Upper lobe of left lung (tissue), 6 donors: Measurements from ENCODE around the gene TXN2. TPM values are rescaled to one million over a fixed set of nuclear protein-coding genes. Genes with fewer than 3 reads are reported as not detected.
"Not testable (repeated sequence)": the region's sequence is repeated elsewhere in the genome, so short reads cannot be mapped to it uniquely, and the experiment has no call there.

Experiments used
- ATAC-seq, 2 donors: fragments of 200-7000 bp; cut with Tn5 transposase; one replicate each; pipeline ENCODE4 v1.9.1; 2022; ENCODE audit warnings: mild to moderate bottlenecking in 2 of 2, moderate library complexity in 2 of 2; ENCODE audit not compliant: low FRiP score in 2 of 2
- DNase-seq, 2 donors: peaks; one replicate each; pipeline ENCODE4 v3.0.0-alpha.2; 2019 to 2020
- H3K27ac ChIP-seq, 4 donors: fragments of 200-600 bp; sonication (generic); one replicate each; pipeline ENCODE4 v1.5.1; 2016 to 2019
- H3K27me3 ChIP-seq, 4 donors: fragments of 200-600 bp; sonication (generic); one replicate each; pipeline ENCODE4 v1.5.1; 2017 to 2019
- H3K36me3 ChIP-seq, 4 donors: fragments of 200-600 bp; sonication (generic); one replicate each; pipeline ENCODE4 v1.5.1; 2016 to 2019
- H3K4me1 ChIP-seq, 4 donors: fragments of 200-600 bp; sonication (generic); one replicate each; pipeline ENCODE4 v1.5.1; 2018 to 2019
- H3K4me3 ChIP-seq, 4 donors: fragments of 200-600 bp; sonication (generic); one replicate each; pipeline ENCODE4 v1.5.1; 2017 to 2019; ENCODE audit warnings: mild to moderate bottlenecking in 2 of 4, moderate library complexity in 1 of 4
- H3K9me3 ChIP-seq, 4 donors: fragments of 200-600 bp; sonication (generic); one replicate each; pipeline ENCODE4 v1.5.1; 2018 to 2019
- EP300 ChIP-seq, 4 donors: sonication (generic); formaldehyde crosslinking; IDR thresholded peaks; one replicate each; pipeline ENCODE4 v1.5.1; 2017; ENCODE audit warnings: antibody characterized with exemption in 4 of 4, control low read depth in 2 of 4
- POLR2A ChIP-seq, 4 donors: fragments of 450-650 bp; IDR thresholded peaks; one replicate each; pipeline ENCODE4 v1.5.1; 2016 to 2017; ENCODE audit warnings: antibody characterized with exemption in 4 of 4, mild to moderate bottlenecking in 2 of 4
- POLR2AphosphoS5 ChIP-seq, 2 donors: sonication (generic); formaldehyde crosslinking; IDR thresholded peaks; one replicate each; pipeline ENCODE4 v1.5.1; 2017; ENCODE audit warnings: antibody characterized with exemption in 2 of 2
- WGBS, 2 donors: methylation state at CpG; one replicate each; pipeline ENCODE4 v1.1.5; 2017 to 2018; 5-methylcytosine and 5-hydroxymethylcytosine counted together
- total RNA-seq, 6 donors: library from RNA; depleted of rRNA in 4 of 6; stranded (reverse); fragments of >200 nt in 4 of 6; gene quantifications; one replicate each; pipeline versions ENCODE4 v1.1.0 to v1.2.1, GENCODE V29; 2016 to 2021
- TF ChIP-seq, protein P1 (sequence below), 6 experiments: fragments of 450-650 bp in 4 of 6; fragments of 200-600 bp in 2 of 6; sonication (generic) in 2 of 6; IDR thresholded peaks; one replicate each; pipeline ENCODE4 v1.5.1; 2016 to 2019; ENCODE audit warnings: antibody characterized with exemption in 6 of 6
- donor health status: DM: no; HTN: no; CAD: no; lungs with moderate emphysema.
- donor health status: DM: no; HTN: yes; CAD: no; lungs with severe emphysema.

The TXN2 gene
- total RNA-seq, 6 donors from 2014 or later: 30.4 to 69.5 (median 53.6) TPM

DNA sequence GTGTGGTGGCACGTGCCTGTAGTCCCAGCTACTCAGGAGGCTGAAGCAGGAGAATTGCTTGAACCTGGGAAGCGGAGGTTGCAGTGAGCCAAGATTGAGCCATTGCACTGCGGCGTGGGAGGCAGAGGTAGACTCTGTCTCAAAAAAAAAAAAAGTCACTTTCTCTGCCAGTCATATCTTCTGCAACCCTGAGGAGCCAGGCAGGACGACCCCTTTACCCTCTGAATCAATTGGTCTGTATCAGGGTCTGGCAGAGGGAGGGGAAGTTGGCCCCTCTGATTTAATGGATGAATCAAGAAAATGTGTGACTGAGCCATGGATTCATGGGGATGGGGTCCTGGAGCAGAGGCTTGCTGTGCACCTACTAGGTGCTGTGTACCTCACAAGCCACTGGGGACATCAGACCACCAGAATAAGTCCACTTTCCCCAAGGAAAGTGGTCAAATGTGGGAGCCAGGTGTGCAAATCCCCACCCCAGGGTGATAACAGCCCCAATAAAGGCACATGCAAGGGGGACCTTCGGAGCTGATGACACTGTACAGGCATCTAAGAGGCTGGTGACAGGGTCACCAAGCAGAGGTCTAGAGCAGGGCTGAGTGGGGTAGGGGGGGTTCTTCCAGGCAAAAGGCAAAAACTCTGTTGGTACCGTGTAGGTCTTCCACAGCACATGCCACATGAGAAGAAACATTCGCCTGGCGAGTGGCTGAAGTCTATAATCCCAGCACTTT lies 29.0 kb downstream of the TXN2 start:
- no peak for TF ChIP-seq EP300 (IDR thresholded peaks at IDR 0.05)
- TF ChIP-seq, protein P1, sequence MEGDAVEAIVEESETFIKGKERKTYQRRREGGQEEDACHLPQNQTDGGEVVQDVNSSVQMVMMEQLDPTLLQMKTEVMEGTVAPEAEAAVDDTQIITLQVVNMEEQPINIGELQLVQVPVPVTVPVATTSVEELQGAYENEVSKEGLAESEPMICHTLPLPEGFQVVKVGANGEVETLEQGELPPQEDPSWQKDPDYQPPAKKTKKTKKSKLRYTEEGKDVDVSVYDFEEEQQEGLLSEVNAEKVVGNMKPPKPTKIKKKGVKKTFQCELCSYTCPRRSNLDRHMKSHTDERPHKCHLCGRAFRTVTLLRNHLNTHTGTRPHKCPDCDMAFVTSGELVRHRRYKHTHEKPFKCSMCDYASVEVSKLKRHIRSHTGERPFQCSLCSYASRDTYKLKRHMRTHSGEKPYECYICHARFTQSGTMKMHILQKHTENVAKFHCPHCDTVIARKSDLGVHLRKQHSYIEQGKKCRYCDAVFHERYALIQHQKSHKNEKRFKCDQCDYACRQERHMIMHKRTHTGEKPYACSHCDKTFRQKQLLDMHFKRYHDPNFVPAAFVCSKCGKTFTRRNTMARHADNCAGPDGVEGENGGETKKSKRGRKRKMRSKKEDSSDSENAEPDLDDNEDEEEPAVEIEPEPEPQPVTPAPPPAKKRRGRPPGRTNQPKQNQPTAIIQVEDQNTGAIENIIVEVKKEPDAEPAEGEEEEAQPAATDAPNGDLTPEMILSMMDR (IDR thresholded peaks at IDR 0.05): peak in 1 of 6 experiments; percentile 7
- H3K9me3 ChIP-seq: no peaks in the 10 kb centered on the region
- H3K27ac ChIP-seq: peak overlapping the region; percentile 89 to 96 (median 94)
- ATAC-seq: no peak
- peaks cover 60 to 79% (median 71%) of the 10 kb centered on the region in 4 donors for H3K4me1 ChIP-seq
- no peak overlapping the region for H3K4me3 ChIP-seq
- H3K36me3 ChIP-seq: no peaks in the 10 kb centered on the region
- 71 to 74% methylated on average over 9 of the region's 9 CpGs for WGBS, 2 donors
- DNase-seq: no peak
- no peaks in the 10 kb centered on the region for H3K27me3 ChIP-seq

DNA sequence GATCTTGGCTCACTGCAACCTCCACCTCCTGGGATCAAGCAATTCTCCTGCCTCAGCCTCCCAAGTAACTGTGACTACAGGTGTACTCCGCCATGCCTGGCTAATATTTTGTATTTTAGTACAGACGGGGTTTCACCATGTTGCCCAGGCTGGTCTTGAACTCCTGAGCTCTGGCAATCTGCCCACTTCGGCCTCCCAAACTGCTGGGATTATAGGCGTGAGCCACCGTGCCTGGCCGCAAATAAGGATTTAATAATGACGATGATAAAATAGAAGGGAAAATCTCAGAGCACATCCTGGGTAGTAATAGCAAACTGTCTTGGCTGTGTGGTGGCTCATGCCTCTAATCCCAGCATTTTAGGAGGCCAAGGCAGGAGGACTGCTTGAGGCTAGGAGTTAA lies 30.5 kb downstream of the TXN2 start:
- Histone ChIP-seq H3K4me1 (peaks cover 60 to 77% (median 70%) of the 10 kb centered on the region in 4 donors), H3K27ac (peak overlapping the region; percentile 89 to 96 (median 94))
- WGBS, 2 donors: 87 to 88% methylated on average over 7 of the region's 7 CpGs
- not testable (repeated sequence) for DNase-seq, ATAC-seq, H3K4me3 ChIP-seq, H3K9me3 ChIP-seq, H3K27me3 ChIP-seq, H3K36me3 ChIP-seq

DNA sequence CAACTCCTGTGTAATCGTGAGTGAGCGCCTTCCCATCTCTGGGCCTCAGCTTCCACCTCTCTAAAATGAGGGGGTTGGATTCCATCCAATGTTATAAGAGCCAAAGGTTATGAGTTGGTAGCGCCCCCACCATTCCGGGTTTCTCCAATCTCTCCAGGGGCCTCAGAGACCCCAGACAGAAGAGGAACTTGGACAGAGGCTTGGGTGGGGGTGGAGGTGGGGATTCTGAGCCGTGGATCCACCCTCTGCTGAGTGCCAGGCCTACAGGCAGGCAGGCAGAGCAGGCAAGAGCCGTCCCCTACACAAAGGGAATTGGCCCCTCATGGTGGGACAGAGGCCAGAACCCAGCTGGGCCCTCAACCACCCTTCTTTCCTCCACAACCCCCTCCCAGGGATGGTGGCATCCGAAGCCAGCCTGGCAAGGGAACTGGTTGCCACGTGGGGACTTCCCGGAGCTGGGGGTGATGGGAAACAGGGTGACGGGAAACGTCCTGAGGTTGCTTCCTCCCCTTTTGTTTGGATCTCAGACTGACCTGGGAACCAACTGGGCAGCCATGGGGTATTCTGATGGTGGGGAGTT lies 31.8 kb downstream of the TXN2 start:
- ATAC-seq (no peak), DNase-seq (peak in 1 of 2 donors; percentile 55)
- TF ChIP-seq, protein P1 (IDR thresholded peaks at IDR 0.05): no peak
- TF ChIP-seq EP300 (IDR thresholded peaks at IDR 0.05): peak in 3 of 4 donors; percentile 70 to 79 (median 76)
- TF ChIP-seq POLR2AphosphoS5 (IDR thresholded peaks at IDR 0.05): peak; percentile 66 to 89
- no peak for TF ChIP-seq POLR2A (IDR thresholded peaks at IDR 0.05)
- H3K27ac ChIP-seq: peak overlapping the region; percentile 36 to 96 (median 94)
- no peaks in the 10 kb centered on the region for H3K36me3 ChIP-seq
- H3K4me3 ChIP-seq: no peak overlapping the region
- H3K9me3 ChIP-seq: no peaks in the 10 kb centered on the region
- H3K27me3 ChIP-seq: no peaks in the 10 kb centered on the region
- H3K4me1 ChIP-seq: peaks cover 52 to 78% (median 66%) of the 10 kb centered on the region in 4 donors
- 37 to 58% methylated on average over 8 to 11 of the region's 11 CpGs for WGBS, 2 donors

DNA sequence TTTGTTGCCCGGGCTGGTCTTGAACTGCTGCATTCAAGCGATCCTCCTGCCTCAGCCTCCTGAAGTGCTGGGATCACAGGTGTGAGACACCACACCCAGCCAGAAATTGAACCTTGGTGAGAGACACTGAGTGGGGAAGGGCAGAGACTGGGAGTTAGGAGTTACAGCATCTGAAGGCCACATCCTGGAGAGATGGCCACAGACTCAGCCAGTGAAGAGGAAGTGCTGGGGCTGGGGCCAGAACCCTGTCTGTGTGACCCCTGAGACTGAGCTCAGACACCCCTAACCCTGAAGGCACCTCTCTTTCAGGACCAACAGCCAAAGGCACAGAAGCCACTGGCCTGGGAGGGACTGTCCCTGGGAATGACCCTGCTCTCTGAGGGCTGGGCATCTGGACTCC lies 33.8 kb downstream of the TXN2 start:
- H3K4me3 ChIP-seq: no peak overlapping the region
- peaks cover 35 to 60% (median 48%) of the 10 kb centered on the region in 4 donors for H3K4me1 ChIP-seq
- 93 to 95% methylated on average over 2 of the region's 2 CpGs for WGBS, 2 donors

DNA sequence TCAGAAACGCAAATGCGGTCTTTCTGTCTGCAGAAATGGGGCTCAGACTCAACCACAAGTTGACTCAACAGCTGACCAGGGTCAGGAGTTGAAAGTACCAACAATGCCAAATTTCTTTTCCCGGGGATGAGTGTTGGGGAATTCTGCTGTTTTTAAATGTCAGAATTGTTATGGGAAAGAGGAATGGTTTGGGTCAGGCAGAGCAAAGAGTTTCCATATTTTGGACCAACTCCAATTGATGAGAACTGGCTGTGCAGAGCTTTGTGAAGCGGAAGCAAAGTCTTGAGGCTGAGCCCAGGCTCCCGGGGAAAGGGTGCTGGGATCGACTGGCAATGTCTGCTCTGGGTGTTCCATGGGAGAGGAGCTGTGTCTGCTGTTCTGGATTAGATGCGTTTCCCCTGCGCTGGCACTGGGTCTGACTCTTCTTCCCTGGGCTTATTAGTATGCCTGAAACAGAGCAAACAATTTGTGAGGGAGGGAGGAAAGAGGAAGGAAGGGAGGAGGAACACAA lies 36.2 kb downstream of the TXN2 start:
- WGBS, 2 donors: 59 to 70% methylated on average over 8 of the region's 8 CpGs
- ATAC-seq (peak in 1 of 2 donors; percentile 84), DNase-seq (no peak)
- Histone ChIP-seq H3K9me3 (no peaks in the 10 kb centered on the region), H3K4me3 (no peak overlapping the region), H3K27me3 (no peaks in the 10 kb centered on the region), H3K4me1 (peaks cover 13 to 36% (median 28%) of the 10 kb centered on the region in 4 donors), H3K36me3 (no peaks in the 10 kb centered on the region), H3K27ac (peak overlapping the region in 3 of 4 donors; percentile 31 to 69 (median 62))
- TF ChIP-seq, protein P1 (IDR thresholded peaks at IDR 0.05): no peak
- TF ChIP-seq POLR2AphosphoS5 (IDR thresholded peaks at IDR 0.05) (peak in 1 of 2 donors; percentile 35), EP300 (IDR thresholded peaks at IDR 0.05) (no peak)

More for the DNA sequence above, 33.8 kb downstream of the TXN2 start:
- TF ChIP-seq, protein P1 (IDR thresholded peaks at IDR 0.05): no peak
- no peak for TF ChIP-seq EP300 (IDR thresholded peaks at IDR 0.05)
- TF ChIP-seq POLR2A (IDR thresholded peaks at IDR 0.05): no peak
- TF ChIP-seq POLR2AphosphoS5 (IDR thresholded peaks at IDR 0.05): no peak
- no peaks in the 10 kb centered on the region for H3K27me3 ChIP-seq
- peak overlapping the region in 3 of 4 donors; percentile 63 to 95 (median 68) for H3K27ac ChIP-seq
- no peaks in the 10 kb centered on the region for H3K9me3 ChIP-seq
- DNase-seq (peak in 1 of 2 donors; percentile 58), ATAC-seq (no peak)
- no peaks in the 10 kb centered on the region for H3K36me3 ChIP-seq
